Stimulated activated CD8-positive, alpha-beta memory T cell treated with anti-CD3 and anti-CD28 coated beads, Interleukin-12 subunit alpha, Interleukin-12 subunit beta, amount 100 ng/mL, for 1 hour (primary cell): ENCODE data around the gene CASP12.

Experiments used
- DNase-seq: peaks from one replicate; pipeline ENCODE4 v3.0.0-alpha.2; 2020; ENCODE audit warnings: low read depth

CASP12 gene

DNA sequence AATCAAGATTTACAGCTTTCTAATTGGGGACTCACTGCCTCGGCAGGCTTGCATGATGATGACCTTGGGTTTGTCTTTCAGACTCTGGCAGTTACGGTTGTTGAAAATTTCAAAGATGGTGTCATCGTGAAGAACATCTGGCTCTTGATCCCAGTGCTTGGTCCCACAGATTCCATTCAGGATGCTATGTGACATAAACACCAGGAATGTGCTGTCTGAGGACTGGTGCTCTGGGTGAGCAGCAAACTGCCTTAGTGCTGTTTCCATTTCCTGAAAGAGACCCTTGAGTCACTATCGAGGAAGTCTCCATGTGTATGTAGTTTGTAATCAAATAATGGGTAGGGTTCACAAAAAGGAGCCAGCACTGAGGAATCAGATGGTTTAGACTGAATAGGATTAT is 7.1 kb downstream of the CASP12 start:
- no peak for DNase-seq

DNA sequence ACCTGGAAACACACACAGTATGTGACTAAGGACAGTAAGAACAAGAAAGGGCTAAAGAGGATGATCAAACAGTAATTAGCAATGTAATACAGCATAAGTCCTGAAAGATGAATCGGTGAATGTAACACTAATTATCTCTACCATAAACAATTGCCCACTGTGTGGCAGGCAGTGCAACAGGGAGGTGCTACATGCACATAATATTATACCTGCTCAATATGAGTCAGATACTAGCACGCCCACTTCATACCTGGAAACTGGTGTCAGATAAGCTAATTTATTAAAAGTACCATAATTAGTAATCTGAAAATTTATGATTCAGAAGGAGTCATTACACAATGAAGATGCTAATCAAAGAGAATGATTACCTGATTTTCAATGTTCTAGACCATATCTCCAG is 14.9 kb downstream of the CASP12 start:
- DNase-seq = no peak

- no peak for DNase-seq
Observed at GRCh38 chr11:104881117-104881794, 17.0 kb downstream of the CASP12 start.

DNA sequence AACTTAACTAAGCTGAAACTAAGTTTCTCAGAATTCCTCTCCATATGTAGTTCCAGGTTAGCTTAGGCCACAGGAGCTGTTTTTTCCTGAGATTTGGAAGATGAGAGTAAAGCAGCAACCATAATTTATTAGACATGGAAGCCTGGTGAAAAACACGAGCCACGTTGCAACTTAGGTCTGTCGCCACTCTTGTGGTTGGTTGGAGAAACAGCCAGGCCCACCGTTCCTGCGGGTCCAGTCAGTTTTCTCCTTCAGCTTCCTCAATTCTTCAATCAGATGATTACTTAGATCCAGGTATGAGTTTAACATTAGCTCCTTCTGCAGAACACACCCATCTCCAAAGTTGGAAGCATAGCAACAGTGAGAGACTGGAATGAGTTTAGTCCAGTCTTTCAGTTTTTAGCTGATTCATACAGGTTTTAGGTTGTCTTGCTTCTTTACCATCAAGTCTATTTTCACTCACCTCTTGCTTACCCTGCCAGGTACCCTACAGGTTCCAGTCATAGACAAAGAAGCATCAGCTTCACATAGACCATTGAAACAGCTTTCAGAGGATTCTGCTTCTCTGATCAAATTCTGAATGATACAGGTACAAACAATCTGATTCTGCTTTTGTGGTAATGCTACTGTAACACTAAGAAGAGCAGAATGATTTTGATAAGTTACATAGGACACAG is 18.6 kb downstream of the CASP12 start:
- DNase-seq = no peak

DNA sequence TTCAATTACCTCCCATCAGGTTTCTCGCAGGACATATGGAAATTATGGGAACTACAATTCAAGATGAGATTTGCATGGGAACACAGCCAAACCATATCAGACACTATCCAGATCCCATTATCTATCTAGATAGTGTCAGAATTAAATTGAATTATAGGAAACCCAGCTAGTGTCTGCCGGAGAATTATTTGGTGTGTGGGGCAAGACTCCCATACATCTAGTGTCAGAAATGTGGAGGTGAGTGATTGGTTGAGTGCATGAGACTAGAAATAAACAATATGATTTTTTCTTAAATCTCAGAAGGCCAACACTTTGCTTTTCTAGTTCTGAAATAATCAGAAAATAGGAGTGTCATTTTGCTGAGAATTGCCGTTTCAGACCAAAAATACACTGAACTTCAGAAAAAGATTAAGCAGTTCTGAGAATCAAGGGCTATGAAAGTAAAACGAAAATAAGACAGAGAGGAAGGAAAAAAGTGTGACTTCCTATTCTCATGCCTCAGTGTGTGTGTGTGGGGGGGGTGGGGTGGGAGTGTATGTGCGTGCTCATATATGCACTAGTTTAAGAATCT is 21.3 kb downstream of the CASP12 start:
- DNase-seq = no peak

GRCh38 chr11:104876324-104876723 is 21.9 kb downstream of the CASP12 start:
- DNase-seq = no peak

DNA sequence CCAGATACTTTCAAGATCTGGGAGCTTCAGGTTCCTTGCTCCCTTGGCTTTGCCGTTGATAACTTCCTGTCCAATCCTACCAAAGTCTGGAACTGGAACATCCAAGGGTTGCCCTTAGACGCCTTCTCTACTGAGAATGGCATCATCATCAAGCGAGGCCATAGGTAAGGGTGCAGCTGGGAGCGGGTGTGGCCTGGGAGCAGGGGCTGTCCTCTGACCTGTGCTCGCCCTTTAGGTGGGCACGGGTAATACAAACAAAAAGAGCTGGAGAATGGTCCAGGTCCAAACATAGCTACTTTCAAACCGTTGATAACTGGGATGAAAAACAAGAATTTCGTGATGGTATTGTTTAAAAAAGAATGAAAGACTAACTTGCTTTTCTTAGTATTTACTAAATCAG is 25.0 kb downstream of the CASP12 start:
- DNase-seq = no peak

GRCh38 chr11:104872393-104872792 is 25.9 kb downstream of the CASP12 start:
- DNase-seq = no peak

- no peak for DNase-seq
Observed at GRCh38 chr11:104870910-104871309, 27.4 kb downstream of the CASP12 start.

GRCh38 chr11:104866815-104867214 is 31.4 kb downstream of the CASP12 start:
- DNase-seq = no peak

DNA sequence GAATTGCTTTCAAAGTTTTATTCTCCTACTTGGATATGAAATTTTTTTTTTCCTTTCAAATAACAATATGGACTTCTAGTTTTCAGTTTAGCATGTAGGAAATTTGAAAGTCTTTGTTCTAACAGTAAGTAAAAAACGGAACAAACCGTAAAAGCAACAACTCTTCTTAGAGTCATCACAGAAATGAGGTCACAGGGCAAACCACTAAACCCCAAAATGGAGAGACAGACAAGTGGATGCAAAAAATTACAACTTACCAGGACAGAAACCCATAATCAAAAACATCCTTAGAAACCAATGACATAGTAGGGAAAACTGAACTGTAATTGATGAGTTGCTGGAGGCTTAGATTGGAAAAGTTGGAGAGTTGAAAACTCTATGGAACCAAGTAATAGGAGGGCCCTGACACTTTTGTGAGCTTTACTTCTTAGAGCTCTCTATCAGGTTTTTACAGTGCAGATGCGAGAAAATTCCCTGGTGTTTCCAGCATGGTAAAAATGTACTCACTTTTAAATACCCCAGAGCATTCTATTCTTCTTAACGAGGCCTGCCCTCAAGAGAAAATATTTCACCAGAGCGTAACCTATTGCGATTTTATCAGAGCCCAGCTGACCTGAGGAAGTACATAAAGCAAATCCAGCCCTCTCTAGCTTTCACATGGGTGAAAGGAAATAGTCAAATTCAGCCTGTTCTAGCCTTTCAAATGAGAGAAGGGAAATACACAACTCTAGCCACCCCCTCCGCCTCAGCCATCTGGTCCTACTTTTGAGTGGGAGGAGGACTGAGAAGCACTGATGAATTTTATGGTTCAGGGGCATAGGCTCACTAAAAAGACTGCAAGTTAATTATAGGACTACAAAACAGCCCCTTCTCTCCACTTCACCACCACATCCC is 39.1 kb downstream of the CASP12 start:
- DNase-seq = no peak

DNA sequence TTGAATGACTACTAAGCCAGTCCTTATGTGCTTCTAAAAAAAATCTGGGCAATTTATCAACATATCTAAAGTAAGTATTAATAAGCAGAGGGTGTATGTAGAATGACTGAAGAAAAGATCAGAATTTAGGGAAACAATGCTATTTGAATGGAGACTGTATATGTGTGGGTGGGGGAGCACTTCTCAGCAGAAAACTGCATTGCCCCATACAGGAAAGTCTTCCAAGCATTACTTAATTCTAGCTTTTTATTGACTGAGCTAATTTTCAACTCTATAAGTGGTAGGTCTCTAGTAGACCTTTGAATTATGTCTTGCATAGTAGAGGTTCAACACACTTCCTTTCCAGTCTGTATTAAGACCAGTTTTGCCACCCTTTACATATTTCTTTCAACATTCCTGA is 41.7 kb downstream of the CASP12 start:
- no peak for DNase-seq

DNA sequence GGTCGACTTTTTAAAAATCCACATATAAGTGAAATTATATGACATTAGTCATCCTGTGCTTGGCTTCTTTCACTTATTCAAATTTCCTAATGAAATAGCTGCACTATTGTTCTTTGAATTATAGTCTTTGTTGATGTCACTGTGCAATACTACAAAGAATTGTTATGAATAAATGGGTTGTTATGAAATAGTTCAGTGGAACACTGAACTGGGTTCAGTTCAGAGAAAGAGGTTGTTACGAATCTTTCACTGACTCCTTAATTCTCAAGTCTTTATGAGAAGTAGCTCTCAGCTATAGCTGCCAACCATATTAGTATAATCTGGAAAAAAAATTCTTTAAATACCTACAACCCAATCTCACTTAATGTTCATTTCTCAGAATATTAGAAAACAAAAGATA is 42.3 kb downstream of the CASP12 start:
- DNase-seq = no peak

DNA sequence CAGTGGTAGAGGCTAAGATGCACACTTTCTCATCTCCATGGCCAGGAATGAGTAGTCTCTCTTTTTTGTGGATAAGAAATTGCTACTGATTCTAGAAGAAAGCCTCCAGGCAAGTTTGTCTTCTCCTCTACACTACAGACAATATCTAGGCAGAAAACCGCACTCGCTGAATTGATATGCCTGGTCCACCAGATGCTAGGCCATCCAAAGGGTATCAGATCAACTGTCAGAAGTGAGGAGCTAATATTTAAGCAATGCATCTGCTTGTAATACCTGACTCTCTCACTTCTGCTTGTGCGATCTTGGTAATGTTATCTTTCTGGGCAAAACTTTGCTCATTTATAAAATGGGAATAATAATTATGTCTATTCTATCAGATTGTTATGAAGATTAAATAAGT is 45.0 kb downstream of the CASP12 start:
- DNase-seq = no peak

- DNase-seq = no peak
Observed at GRCh38 chr11:104852811-104853210, 45.4 kb downstream of the CASP12 start.

GRCh38 chr11:104846216-104846615 is 52.0 kb downstream of the CASP12 start:
- no peak for DNase-seq

DNA sequence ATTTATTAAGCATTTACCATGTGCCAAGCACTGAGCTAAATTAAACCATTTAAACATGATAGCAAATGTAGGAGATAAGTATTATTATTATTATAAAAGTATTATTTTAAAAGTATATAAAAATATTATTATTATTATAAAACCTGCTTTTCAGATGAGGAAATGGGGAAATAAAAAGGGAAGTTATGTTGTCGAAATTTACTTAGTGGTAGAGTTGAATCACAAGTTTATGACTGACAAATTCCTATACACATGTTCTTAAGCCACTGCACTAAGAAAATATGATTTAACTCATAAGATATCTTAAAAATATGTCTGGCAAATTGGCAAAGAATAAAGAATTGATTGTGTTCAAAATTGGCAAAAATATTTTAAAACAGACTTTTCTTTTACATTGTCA is 53.8 kb downstream of the CASP12 start:
- no peak for DNase-seq

- no peak for DNase-seq
Observed at GRCh38 chr11:104843150-104843836, 55.0 kb downstream of the CASP12 start.

DNA sequence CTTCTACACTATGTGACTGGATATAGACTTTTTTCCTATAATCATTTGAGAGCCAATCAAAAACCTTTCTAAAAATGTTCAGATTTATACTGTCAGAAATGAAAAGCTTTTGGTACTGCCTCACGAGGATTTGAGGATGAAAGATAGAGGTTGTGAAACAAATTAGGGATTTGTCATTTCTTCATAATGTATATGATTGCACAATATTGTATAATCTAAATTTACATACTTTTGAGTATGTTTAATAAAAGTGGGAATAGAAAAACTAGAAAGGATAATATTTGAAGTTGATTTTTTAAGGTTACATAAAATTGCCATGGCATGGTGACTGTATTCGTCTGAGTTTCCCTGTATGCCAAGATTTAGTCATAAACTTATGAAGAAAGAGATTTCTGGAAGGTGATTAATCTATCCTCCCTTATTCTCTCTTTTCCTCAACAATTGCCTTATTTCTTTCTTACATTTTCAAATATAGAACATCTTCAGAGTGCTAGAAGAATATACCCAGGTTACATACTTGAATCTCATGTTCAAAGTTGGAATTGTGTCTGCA is 56.2 kb downstream of the CASP12 start:
- DNase-seq = no peak

GRCh38 chr11:104841185-104841584 is 57.1 kb downstream of the CASP12 start:
- DNase-seq = no peak

- DNase-seq = no peak
Observed at GRCh38 chr11:104837969-104838639, 60.2 kb downstream of the CASP12 start.
